Measurements from ENCODE around the gene MYO18B. TPM values are rescaled to one million over a fixed set of nuclear protein-coding genes. Genes with fewer than 3 reads are reported as not detected.

Gene MYO18B
- total and polyA plus RNA-seq, 2 of the 8 experiments (the other 6 are each of a cell fraction or from before 2014, with no cell fraction given), result 0.62 to 0.78 TPM

- no peak overlapping the region for H2BK20ac ChIP-seq (ENCODE audit: low read length)
- no peak overlapping the region for H3K4me3 ChIP-seq (ENCODE audit: extremely low read depth in 1 of 4, insufficient read depth in 2 of 4, low read depth in 3 of 4, low read length in 4 of 4)
- no peaks in the 10 kb centered on the region for H3K79me1 ChIP-seq (ENCODE audit: low read depth, low read length)
- no peak overlapping the region; the same call in 1 of the 2 replicates for H4K8ac ChIP-seq (ENCODE audit: extremely low read depth, insufficient read depth, low read length)
- no peak overlapping the region for H3K27ac ChIP-seq (ENCODE audit: low read depth, low read length)
- no peak overlapping the region for H2AK5ac ChIP-seq (ENCODE audit: low read depth, low read length)
- no peak overlapping the region for H2BK120ac ChIP-seq (replicated peaks; ENCODE audit: low read depth, low read length)
- H2AFZ ChIP-seq (ENCODE audit: low read length), result no peak overlapping the region
- no peak overlapping the region for H3K9ac ChIP-seq (replicated peaks in 1 of 4; ENCODE audit: extremely low read depth in 1 of 4, low read depth in 3 of 4, low read length in 3 of 4)
- DNase-seq (ENCODE audit: low read depth in 1 of 2, low spot score in 2 of 2), result no peak
- TF ChIP-seq TCF12 (IDR thresholded peaks at IDR 0.05; ENCODE audit: low read depth, low read length), result no peak
- TF ChIP-seq HDAC2 (IDR thresholded peaks at IDR 0.05; ENCODE audit: borderline replicate concordance in 1 of 2, low read depth in 2 of 2, low read length in 2 of 2), result no peak
- TF ChIP-seq ATF2 (IDR thresholded peaks at IDR 0.05; ENCODE audit: low read length), result no peak
- TF ChIP-seq EP300 (IDR thresholded peaks at IDR 0.05; ENCODE audit: borderline replicate concordance in 1 of 2, low read depth in 2 of 2, low read length in 2 of 2), result no peak
- no peak for TF ChIP-seq CEBPB (IDR thresholded peaks at IDR 0.05; ENCODE audit: low read depth, low read length)
- TF ChIP-seq SP2 (IDR thresholded peaks at IDR 0.05; ENCODE audit: low read length), result no peak
- H3K79me2 ChIP-seq (ENCODE audit: control insufficient read depth in 1 of 2, insufficient read depth in 2 of 2, low read length in 2 of 2), result no peaks in the 10 kb centered on the region
- H3K18ac ChIP-seq (ENCODE audit: extremely low read depth, low read length), result no peak overlapping the region
- H2BK15ac ChIP-seq (ENCODE audit: low read length), result no peak overlapping the region
- no peaks in the 10 kb centered on the region for H3K27me3 ChIP-seq (replicated peaks in 1 of 4; ENCODE audit: control insufficient read depth in 3 of 4, extremely low read depth in 1 of 4, insufficient read depth in 3 of 4, low read length in 3 of 4)
- no peaks in the 10 kb centered on the region for H3K4me1 ChIP-seq (replicated peaks in 1 of 4; ENCODE audit: control insufficient read depth in 3 of 4, insufficient read depth in 4 of 4, low read length in 3 of 4)
- FAIRE-seq, result no peak
- H4K20me1 ChIP-seq (replicated peaks in 1 of 2; ENCODE audit: control insufficient read depth in 1 of 2, insufficient read depth in 2 of 2, low read length in 2 of 2), result no peaks in the 10 kb centered on the region
- no peak overlapping the region for H4K5ac ChIP-seq (ENCODE audit: insufficient read length, low read depth, low read length)
- H4K91ac ChIP-seq (replicated peaks; ENCODE audit: insufficient read length, low read length), result no peak overlapping the region
- CTCF ChIA-PET (ENCODE audit: partially characterized antibody), result interaction anchor here (4.0 kb wide), 1 partner anchor 14 kb away, joined by 24 read pairs; no protein-coding TSS in a partner anchor
- no peak overlapping the region for H3K4ac ChIP-seq (replicated peaks; ENCODE audit: insufficient read length, low read depth, low read length)
- POLR2A ChIA-PET (ENCODE audit: partially characterized antibody), result no interaction called here
- H3K4me2 ChIP-seq (ENCODE audit: insufficient read depth in 1 of 2, low read depth in 2 of 2, low read length in 2 of 2), result no peak overlapping the region
- H3K56ac ChIP-seq (replicated peaks; ENCODE audit: insufficient read length, low read depth, low read length), result no peak overlapping the region
- no peaks in the 10 kb centered on the region; a peak in 1 of 4 replicates for H3K9me3 ChIP-seq (ENCODE audit: insufficient read depth in 2 of 2, low read depth in 1 of 2, low read length in 1 of 2)
- H3K14ac ChIP-seq (ENCODE audit: insufficient read length), result no peak overlapping the region
- no peak overlapping the region for H2BK12ac ChIP-seq (ENCODE audit: low read depth, low read length)
- no peak overlapping the region for H2BK5ac ChIP-seq (ENCODE audit: low read depth, low read length)
- no peaks in the 10 kb centered on the region for H3K23me2 ChIP-seq (ENCODE audit: low read depth, low read length)
- WGBS, 2 experiments (ENCODE audit: extremely low coverage in 1 of 2, insufficient coverage in 1 of 2, insufficient read length in 1 of 2, insufficient replicate concordance in 2 of 2, low coverage in 1 of 2, low lambda C conversion rate in 2 of 2, missing lambda C conversion rate in 1 of 2), result 94% methylated on average over 3 of the region's 3 CpGs; no CpG with 5 or more reads in 1 of the 2 experiments
- no peak overlapping the region for H3K23ac ChIP-seq (ENCODE audit: insufficient read length)
- H3K36me3 ChIP-seq (ENCODE audit: control insufficient read depth in 2 of 4, insufficient read depth in 4 of 4, low read length in 3 of 4), result no peaks in the 10 kb centered on the region
Measured at GRCh38 chr22:25757686-25758085, 15.7 kb downstream of the MYO18B start.
